Measurements from ENCODE around the gene TMED8. TPM values are rescaled to one million over a fixed set of nuclear protein-coding genes. Genes with fewer than 3 reads are reported as not detected.

The TMED8 gene
- total RNA-seq, 2 donors from 2014 or later: 20.5 to 27.6 TPM

DNA sequence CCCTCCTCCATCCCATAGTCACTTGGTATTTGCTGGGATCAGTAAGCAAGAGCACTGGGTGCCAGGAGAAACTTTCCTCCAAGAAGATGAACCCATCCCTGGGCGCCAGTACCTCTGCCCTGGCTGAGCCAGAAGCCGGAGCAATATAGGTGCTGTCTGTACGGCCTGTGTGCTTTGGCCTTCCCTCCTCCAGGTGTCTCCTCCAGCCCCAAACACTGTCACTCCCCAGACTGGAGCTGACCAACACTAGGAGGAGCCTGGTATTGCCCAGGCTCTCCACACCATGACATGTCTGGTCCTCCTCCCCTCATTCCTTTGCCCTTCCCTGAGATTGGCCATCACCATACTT lies 51.2 kb downstream of the TMED8 start:
- 84 to 97% methylated on average over 3 of the region's 3 CpGs for WGBS, 2 experiments (ENCODE audit: insufficient coverage in 1 of 2, insufficient read length in 1 of 2)
- no peak overlapping the region for H3K9ac ChIP-seq (ENCODE audit: extremely low read depth, low read length, poor library complexity, severe bottlenecking)
- H3K4me3 ChIP-seq (ENCODE audit: low read length): no peak overlapping the region
- no peak overlapping the region for H3K27ac ChIP-seq (ENCODE audit: low read depth, low read length)
- Mint-ChIP-seq H3K4me1 (peaks cover 11% of the 10 kb centered on the region), H3K9me3 (no peaks in the 10 kb centered on the region), H3K27ac (no peak overlapping the region), H3K36me3 (ENCODE audit: low read depth) (peaks cover 3% of the 10 kb centered on the region), H3K27me3 (ENCODE audit: insufficient read depth) (no peaks in the 10 kb centered on the region), H3K4me3 (no peak overlapping the region)
- DNase-seq: peak; percentile 72
- H3K27me3 ChIP-seq (ENCODE audit: control insufficient read depth, insufficient read depth, low read length, poor library complexity, severe bottlenecking): no peaks in the 10 kb centered on the region
- H3K4me1 ChIP-seq (ENCODE audit: control insufficient read depth, insufficient read depth, low read length): peaks cover 2% of the 10 kb centered on the region
- H3K36me3 ChIP-seq (ENCODE audit: control insufficient read depth, insufficient read depth, low read length): no peaks in the 10 kb centered on the region
- peak; percentile 50 for TF ChIP-seq CTCF (conservative IDR thresholded peaks at IDR 0.05)
- no peaks in the 10 kb centered on the region for H3K9me3 ChIP-seq (ENCODE audit: control insufficient read depth, low read length)

GRCh38 chr14:77324816-77325745 lies 51.8 kb downstream of the TMED8 start:
- 94 to 100% methylated on average over 2 to 7 of the region's 11 CpGs for WGBS, 2 experiments (ENCODE audit: insufficient coverage in 1 of 2, insufficient read length in 1 of 2)
- H3K4me3 Mint-ChIP-seq: no peak overlapping the region
- peaks cover 3% of the 10 kb centered on the region for H3K36me3 Mint-ChIP-seq (ENCODE audit: low read depth)
- no peaks in the 10 kb centered on the region for H3K36me3 ChIP-seq (ENCODE audit: control insufficient read depth, insufficient read depth, low read length)
- H3K9me3 Mint-ChIP-seq: no peaks in the 10 kb centered on the region
- no peaks in the 10 kb centered on the region for H3K27me3 Mint-ChIP-seq (ENCODE audit: insufficient read depth)
- no peak overlapping the region for H3K9ac ChIP-seq (ENCODE audit: extremely low read depth, low read length, poor library complexity, severe bottlenecking)
- peaks cover 2% of the 10 kb centered on the region for H3K4me1 ChIP-seq (ENCODE audit: control insufficient read depth, insufficient read depth, low read length)
- no peak overlapping the region for H3K27ac Mint-ChIP-seq
- no peak overlapping the region for H3K4me3 ChIP-seq (ENCODE audit: low read length)
- DNase-seq: peak; percentile 38
- no peak overlapping the region for H3K27ac ChIP-seq (ENCODE audit: low read depth, low read length)
- peaks cover 11% of the 10 kb centered on the region for H3K4me1 Mint-ChIP-seq
- no peak for TF ChIP-seq CTCF (conservative IDR thresholded peaks at IDR 0.05)
- no peaks in the 10 kb centered on the region for H3K27me3 ChIP-seq (ENCODE audit: control insufficient read depth, insufficient read depth, low read length, poor library complexity, severe bottlenecking)
- no peaks in the 10 kb centered on the region for H3K9me3 ChIP-seq (ENCODE audit: control insufficient read depth, low read length)

DNA sequence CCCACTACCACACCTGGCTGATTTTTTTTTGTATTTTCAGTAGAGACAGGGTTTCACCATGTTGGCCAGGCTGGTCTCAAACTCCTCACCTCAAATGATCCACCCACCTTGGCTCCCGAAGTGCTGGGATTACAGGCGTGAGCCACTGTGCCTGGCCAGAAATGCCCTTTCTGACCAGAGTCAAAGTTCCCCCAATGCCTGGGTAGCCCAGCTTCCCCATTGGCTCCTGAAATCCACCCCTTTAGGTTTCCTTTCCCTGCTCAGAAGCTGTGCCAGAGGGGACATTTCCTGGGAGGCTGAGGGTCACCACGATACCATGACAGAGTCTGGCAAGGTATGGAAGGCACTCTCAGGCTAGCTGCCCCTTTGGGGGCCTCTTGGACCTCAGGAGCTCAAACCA lies 52.6 kb downstream of the TMED8 start:
- Histone ChIP-seq H3K27me3 (ENCODE audit: control insufficient read depth, insufficient read depth, low read length, poor library complexity, severe bottlenecking) (no peaks in the 10 kb centered on the region), H3K4me3 (ENCODE audit: low read length) (no peak overlapping the region), H3K27ac (ENCODE audit: low read depth, low read length) (no peak overlapping the region), H3K9ac (ENCODE audit: extremely low read depth, low read length, poor library complexity, severe bottlenecking) (no peak overlapping the region), H3K36me3 (ENCODE audit: control insufficient read depth, insufficient read depth, low read length) (no peaks in the 10 kb centered on the region), H3K4me1 (ENCODE audit: control insufficient read depth, insufficient read depth, low read length) (peaks cover 5% of the 10 kb centered on the region), H3K9me3 (ENCODE audit: control insufficient read depth, low read length) (no peaks in the 10 kb centered on the region)
- no peak overlapping the region for H3K4me3 Mint-ChIP-seq
- peaks cover 3% of the 10 kb centered on the region for H3K36me3 Mint-ChIP-seq (ENCODE audit: low read depth)
- no peaks in the 10 kb centered on the region for H3K27me3 Mint-ChIP-seq (ENCODE audit: insufficient read depth)
- no peaks in the 10 kb centered on the region for H3K9me3 Mint-ChIP-seq
- TF ChIP-seq CTCF (conservative IDR thresholded peaks at IDR 0.05): no peak
- no peak for DNase-seq
- WGBS, 2 experiments (ENCODE audit: insufficient coverage in 1 of 2, insufficient read length in 1 of 2): 80 to 95% methylated on average over 2 to 3 of the region's 3 CpGs
- H3K4me1 Mint-ChIP-seq: peaks cover 19% of the 10 kb centered on the region
- H3K27ac Mint-ChIP-seq: no peak overlapping the region
